K562 (cell line): ENCODE data around the gene TMEM167B. TPM values are rescaled to one million over a fixed set of nuclear protein-coding genes. Genes with fewer than 3 reads are reported as not detected.

Experiments used
- ATAC-seq: fragments of 200-7000 bp; cut with Tn5 transposase; 3 replicates; pipeline ENCODE4 v1.9.1; 2020; ENCODE audit warnings: moderate library complexity
- BruUV-seq: library from RNA; stranded (reverse); fragments of 400-500 nt; replicated peaks from 2 replicates; lab custom pipeline; 2021; lab: Mats Ljungman, UMichigan
- CTCF ChIA-PET: fragments of 300-600 bp; formaldehyde crosslinking; extraction: SDS; loops from one replicate; lab custom pipeline; 2021; ENCODE audit warnings: low intra/inter-chr PET ratio; lab: Yijun Ruan, JAX
- POLR2A ChIA-PET: fragments of 300-600, 350-650 bp; sonication (Branson Sonifier 250); formaldehyde crosslinking; extraction: SDS; loops from one replicate; lab custom pipeline; 2021; ENCODE audit warnings: antibody characterized with exemption, inconsistent platforms; lab: Yijun Ruan, JAX
- DNase-seq, 4 experiments: peaks; one replicate each; pipeline versions ENCODE4 v3.0.0 to v3.0.0-alpha.2; 2011 to 2018; ENCODE audit warnings: low spot score in 3 of 4, mixed read lengths in 3 of 4; ENCODE audit errors: extremely low read depth in 1 of 4
- FAIRE-seq: peaks from 2 replicates; lab custom pipeline; 2011; peaks lifted over from hg19 to GRCh38; lab: Jason Lieb, UNC
- H2AFZ ChIP-seq: 2 replicates; pipeline ENCODE4 v1.6.0; 2011; ENCODE audit warnings: low read depth, low read length, control low read depth, inconsistent platforms
- H3K27ac ChIP-seq: fragments of 200-600 bp; 3 replicates; pipeline ENCODE4 v1.8.0; 2011; ENCODE audit warnings: low read depth, mild to moderate bottlenecking, control low read depth, inconsistent platforms, low read length, moderate library complexity, mixed read lengths; ENCODE audit errors: extremely low read depth
- H3K27me3 ChIP-seq, 2 experiments: fragments of 300-600 bp in 1 of 2; 2 replicates in 1 of 2; 3 replicates in 1 of 2; pipeline versions ENCODE4 v1.6.0 to v1.8.0; 2011; ENCODE audit warnings: inconsistent platforms in 2 of 2, low read length in 2 of 2, mild to moderate bottlenecking in 1 of 2, mixed read lengths in 1 of 2, moderate library complexity in 1 of 2; ENCODE audit not compliant: control insufficient read depth in 2 of 2, insufficient read depth in 2 of 2
- H3K36me3 ChIP-seq: fragments of 300-600 bp; 3 replicates; pipeline ENCODE4 v1.8.0; 2011; ENCODE audit warnings: mild to moderate bottlenecking, low read length, inconsistent platforms; ENCODE audit not compliant: control insufficient read depth, insufficient read depth
- H3K4me1 ChIP-seq, 2 experiments: fragments of 200-600 bp in 1 of 2; replicated peaks in 1 of 2; 2 replicates in 1 of 2; 3 replicates in 1 of 2; pipeline versions ENCODE4 v1.5.1 to v1.8.0; 2011; ENCODE audit warnings: inconsistent platforms in 2 of 2, low read length in 2 of 2, mild to moderate bottlenecking in 1 of 2, mixed read lengths in 1 of 2, moderate library complexity in 1 of 2; ENCODE audit not compliant: control insufficient read depth in 2 of 2, insufficient read depth in 2 of 2
- H3K4me2 ChIP-seq: 2 replicates; pipeline ENCODE4 v1.6.1; 2011; ENCODE audit warnings: low read length, control low read depth, inconsistent platforms, mixed read lengths; ENCODE audit not compliant: insufficient read depth
- H3K4me3 ChIP-seq: fragments of 200-600 bp; sonication (generic), shearing (Covaris generic); 2 replicates; pipeline ENCODE4 v1.5.1; 2016; ENCODE audit warnings: control low read depth, inconsistent platforms
- H3K79me2 ChIP-seq: fragments of 200-600 bp; 3 replicates; pipeline ENCODE4 v1.8.0; 2011; ENCODE audit warnings: low read length, inconsistent platforms; ENCODE audit not compliant: control insufficient read depth, insufficient read depth
- H3K9ac ChIP-seq, 2 experiments: 2 replicates each; pipeline versions ENCODE4 v1.6.0 to v1.6.1; 2011; ENCODE audit warnings: low read depth in 2 of 2, low read length in 2 of 2, control low read depth in 1 of 2, inconsistent platforms in 1 of 2, mild to moderate bottlenecking in 1 of 2, mixed read lengths in 1 of 2; ENCODE audit not compliant: insufficient read depth in 1 of 2
- H3K9me1 ChIP-seq: one replicate; pipeline ENCODE4 v1.6.0; 2011; ENCODE audit warnings: inconsistent platforms, mild to moderate bottlenecking, low read length, moderate library complexity; ENCODE audit not compliant: control insufficient read depth, insufficient read depth
- H3K9me3 ChIP-seq: replicated peaks from 2 replicates; pipeline ENCODE4 v1.5.1; 2011; ENCODE audit warnings: low read depth, low read length, inconsistent platforms; ENCODE audit not compliant: control insufficient read depth, insufficient read depth
- H4K20me1 ChIP-seq: replicated peaks from 2 replicates; pipeline ENCODE4 v1.6.1; 2011; ENCODE audit warnings: low read length, inconsistent platforms, mixed read lengths; ENCODE audit not compliant: control insufficient read depth, insufficient read depth
- MEIS2 ChIP-seq: fragments of 450-650 bp; IDR thresholded peaks from 2 replicates; pipeline ENCODE4 v1.6.1; 2014; ENCODE audit warnings: mild to moderate bottlenecking; ENCODE audit not compliant: partially characterized antibody
- NFE2 ChIP-seq: IDR thresholded peaks from 2 replicates; pipeline ENCODE4 v1.6.1; 2014; ENCODE audit warnings: antibody characterized with exemption, low read depth
- NR1H2 ChIP-seq: sonication (generic); formaldehyde crosslinking; IDR thresholded peaks from 2 replicates; pipeline ENCODE4 v1.4.0; 2020; ENCODE audit warnings: mild to moderate bottlenecking, missing genetic modification reagents
- WGBS: fragments of 100-300 bp; shearing (Covaris generic); methylation state at CpG from one replicate; pipeline ENCODE4 v1.1.6; 2016; ENCODE audit warnings: low coverage, mixed read lengths; ENCODE audit not compliant: insufficient coverage; ENCODE audit errors: missing lambda C conversion rate; 5-methylcytosine and 5-hydroxymethylcytosine counted together
- in situ Hi-C: fragments of 300-500 bp; cut with MboI; formaldehyde crosslinking; loops from 4 replicates; pipeline ENCODE4 v1.15.0; 2018; ENCODE audit warnings: inconsistent platforms, mixed read lengths
- intact Hi-C: fragments of 100-400 bp; cut with micrococcal nuclease; formaldehyde crosslinking; loops from 2 replicates; pipeline ENCODE4 v1.14.2; 2022
- polyA plus RNA-seq, 8 experiments: library from polyadenylated mRNA; depleted of rRNA in 4 of 8; stranded (reverse) in 5 of 8; unstranded in 3 of 8; fragments of >200 nt; fragmentation: Nextera tagmentation in 2 of 8; fragmentation: Illumina TruSeq in 1 of 8; extraction: Ambion mirVana in 2 of 8; extraction: Trizol in 1 of 8; gene quantifications; 2 replicates each; pipeline versions ENCODE4 v1.2.1 to v1.2.3, GENCODE V29; 2011 to 2014; ENCODE audit warnings: inconsistent platforms in 1 of 8, missing spikeins in 1 of 8
- total RNA-seq, 7 experiments: library from RNA; depleted of rRNA in 6 of 7; stranded (reverse); fragments of >200 nt in 6 of 7; fragmentation: Illumina TruSeq in 2 of 7; extraction: Trizol in 2 of 7; gene quantifications; 2 replicates each; pipeline versions ENCODE4 v1.2.1 to v1.2.3, GENCODE V29; 2011 to 2021; ENCODE audit warnings: low replicate concordance in 1 of 7
- TF ChIP-seq, protein P1 (sequence below): sonication (generic); formaldehyde crosslinking; IDR thresholded peaks from 2 replicates; pipeline ENCODE4 v1.8.1; 2023; ENCODE audit warnings: mild to moderate bottlenecking, missing genetic modification reagents

TMEM167B gene
- total and polyA plus RNA-seq, 9 of the 15 experiments (the other 6 are each of a cell fraction or from before 2014, with no cell fraction given): 17.2 to 36.4 (median 32.2) TPM

GRCh38 chr1:109116286-109116685 is 25.7 kb downstream of the TMEM167B start:
- Histone ChIP-seq H3K9me1 (no peaks in the 10 kb centered on the region), H3K4me3 (no peak overlapping the region), H2AFZ (no peak overlapping the region), H4K20me1 (no peaks in the 10 kb centered on the region; the same call in 1 of the 2 replicates), H3K9me3 (no peaks in the 10 kb centered on the region), H3K4me1 (peaks cover 10 to 20% of the 10 kb centered on the region in 2 experiments; a peak in 4 of 5 replicates), H3K4me2 (no peak overlapping the region), H3K79me2 (no peaks in the 10 kb centered on the region), H3K27me3 (peaks cover 0 to 6% of the 10 kb centered on the region in 2 experiments; a peak in 1 of 5 replicates), H3K27ac (no peak overlapping the region), H3K9ac (no peak overlapping the region), H3K36me3 (no peaks in the 10 kb centered on the region)
- 53% methylated on average over 1 of the region's 1 CpG for WGBS
- no TSS peak for BruUV-seq
- ChIA-PET POLR2A (interaction anchor here (0.8 to 1.3 kb wide), 3 partner anchors 16 to 166 kb away, joined by 3 to 5 read pairs (median 3); no protein-coding TSS in a partner anchor), CTCF (no interaction called here)
- no peak for TF ChIP-seq NFE2
- TF ChIP-seq MEIS2: no peak
- TF ChIP-seq, protein P1, sequence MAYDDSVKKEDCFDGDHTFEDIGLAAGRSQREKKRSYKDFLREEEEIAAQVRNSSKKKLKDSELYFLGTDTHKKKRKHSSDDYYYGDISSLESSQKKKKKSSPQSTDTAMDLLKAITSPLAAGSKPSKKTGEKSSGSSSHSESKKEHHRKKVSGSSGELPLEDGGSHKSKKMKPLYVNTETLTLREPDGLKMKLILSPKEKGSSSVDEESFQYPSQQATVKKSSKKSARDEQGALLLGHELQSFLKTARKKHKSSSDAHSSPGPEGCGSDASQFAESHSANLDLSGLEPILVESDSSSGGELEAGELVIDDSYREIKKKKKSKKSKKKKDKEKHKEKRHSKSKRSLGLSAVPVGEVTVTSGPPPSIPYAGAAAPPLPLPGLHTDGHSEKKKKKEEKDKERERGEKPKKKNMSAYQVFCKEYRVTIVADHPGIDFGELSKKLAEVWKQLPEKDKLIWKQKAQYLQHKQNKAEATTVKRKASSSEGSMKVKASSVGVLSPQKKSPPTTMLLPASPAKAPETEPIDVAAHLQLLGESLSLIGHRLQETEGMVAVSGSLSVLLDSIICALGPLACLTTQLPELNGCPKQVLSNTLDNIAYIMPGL (CRISPR knock-in tag): no peak
- 0 out of 2 replicates have a peak, but pooled peaks have one; percentile 23 for TF ChIP-seq NR1H2 (CRISPR knock-in tag)
- ATAC-seq (no peak), DNase-seq (no peak), FAIRE-seq (no peak)
- intact Hi-C loops: loop anchor here (10.0 kb wide), 3 partner anchors 149 to 1331 kb away; partner anchors contain the start of gene GPR61
- in situ Hi-C loops: no loop called here
